ENCODE measurements around the gene MS4A18. TPM values are rescaled to one million over a fixed set of nuclear protein-coding genes. Genes with fewer than 3 reads are reported as not detected.
"Not testable (repeated sequence)": the region's sequence is repeated elsewhere in the genome, so short reads cannot be mapped to it uniquely, and the experiment has no call there.

MS4A18 gene
- total RNA-seq, 2 donors from 2014 or later: not detected

DNA sequence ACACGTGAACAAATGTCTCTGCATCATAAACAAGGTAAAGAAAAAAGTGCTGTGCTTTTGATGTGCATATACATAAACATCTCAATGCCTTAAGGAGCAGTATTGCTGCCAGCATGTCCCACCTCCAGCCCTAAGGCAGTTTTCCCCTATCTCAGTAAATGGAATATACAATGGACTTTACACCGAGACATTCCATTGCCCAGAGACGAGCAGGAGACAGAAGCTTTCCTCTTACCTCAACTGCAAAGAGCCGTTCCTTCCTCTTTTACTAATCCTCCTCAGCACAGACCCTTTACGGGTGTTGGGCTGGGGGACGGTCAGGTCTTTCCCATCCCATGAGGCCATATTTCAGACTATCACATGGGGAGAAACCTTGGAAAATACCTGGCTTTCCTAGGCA is 11.1 kb upstream of the MS4A18 start:
- H3K27me3 Mint-ChIP-seq: peaks cover 24% of the 10 kb centered on the region
- not testable (repeated sequence) for H3K9me3 Mint-ChIP-seq; H3K27ac Mint-ChIP-seq; H3K36me3 Mint-ChIP-seq (ENCODE audit: low read depth); H3K4me3 Mint-ChIP-seq; H3K4me1 Mint-ChIP-seq; ATAC-seq (replicated peaks)

DNA sequence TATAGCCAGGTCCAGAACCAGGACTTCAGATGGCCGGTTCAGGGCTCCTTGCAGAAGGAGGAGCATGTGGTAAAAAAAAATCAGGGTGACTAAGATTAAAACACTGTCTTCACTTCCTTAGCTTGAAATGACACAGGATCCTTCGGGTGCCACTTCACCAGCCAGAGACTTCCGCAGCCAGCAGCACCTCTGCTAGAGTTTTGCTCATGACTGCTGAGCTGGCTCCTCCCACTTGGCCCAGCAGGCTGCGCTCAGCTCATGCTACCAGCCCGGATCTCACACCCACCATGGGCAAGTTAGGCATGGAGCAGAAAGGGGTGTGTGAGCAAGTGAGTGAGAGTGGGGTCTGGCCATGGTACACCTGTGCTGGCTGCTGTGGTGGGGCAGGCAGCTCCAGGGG is 6.6 kb upstream of the MS4A18 start:
- no peaks in the 10 kb centered on the region for H3K36me3 Mint-ChIP-seq (ENCODE audit: low read depth)
- no peak overlapping the region for H3K27ac Mint-ChIP-seq
- no peak overlapping the region for H3K4me3 Mint-ChIP-seq
- H3K4me1 Mint-ChIP-seq: no peaks in the 10 kb centered on the region
- H3K27me3 Mint-ChIP-seq: peaks cover 35% of the 10 kb centered on the region
- H3K9me3 Mint-ChIP-seq: peaks cover 3% of the 10 kb centered on the region
- peak; percentile 71 for ATAC-seq (replicated peaks)

- peaks cover 33% of the 10 kb centered on the region for H3K27me3 Mint-ChIP-seq
- H3K4me3 Mint-ChIP-seq: no peak overlapping the region
- H3K36me3 Mint-ChIP-seq (ENCODE audit: low read depth): no peaks in the 10 kb centered on the region
- peaks cover 3% of the 10 kb centered on the region for H3K9me3 Mint-ChIP-seq
- H3K4me1 Mint-ChIP-seq: no peaks in the 10 kb centered on the region
- no peak overlapping the region for H3K27ac Mint-ChIP-seq
- ATAC-seq (replicated peaks): peak; percentile 81
These were observed 5.8 kb upstream of the MS4A18 start for GRCh38 chr11:60718524-60719316.

GRCh38 chr11:60719391-60719790 is 5.1 kb upstream of the MS4A18 start:
- Mint-ChIP-seq H3K4me1 (no peaks in the 10 kb centered on the region), H3K27me3 (peaks cover 36% of the 10 kb centered on the region), H3K9me3 (peaks cover 3% of the 10 kb centered on the region), H3K27ac (no peak overlapping the region), H3K36me3 (ENCODE audit: low read depth) (no peaks in the 10 kb centered on the region), H3K4me3 (no peak overlapping the region)
- ATAC-seq (replicated peaks): no peak

DNA sequence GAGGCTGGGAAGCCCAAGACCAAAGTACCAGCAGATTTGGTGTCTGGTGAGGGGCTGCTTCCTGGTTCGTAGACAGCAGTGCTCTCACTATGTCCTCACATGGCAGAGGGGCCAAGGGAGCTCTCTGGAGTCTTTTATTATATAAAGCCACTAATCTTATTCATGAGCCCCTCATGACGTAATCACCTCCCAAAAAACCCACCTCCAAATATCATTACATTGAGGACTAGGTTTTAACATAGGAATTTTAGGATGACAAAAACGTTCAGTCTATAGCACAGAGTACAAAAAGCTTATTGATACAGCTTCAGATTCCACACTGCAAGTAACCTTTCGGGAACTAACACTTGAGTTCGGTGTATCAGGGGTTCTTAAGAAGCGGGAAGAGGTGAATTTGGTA is 4.1 kb upstream of the MS4A18 start:
- peaks cover 33% of the 10 kb centered on the region for H3K27me3 Mint-ChIP-seq
- H3K27ac Mint-ChIP-seq: no peak overlapping the region
- no peak for ATAC-seq (replicated peaks)
- H3K4me3 Mint-ChIP-seq: no peak overlapping the region
- no peaks in the 10 kb centered on the region for H3K4me1 Mint-ChIP-seq
- no peaks in the 10 kb centered on the region for H3K36me3 Mint-ChIP-seq (ENCODE audit: low read depth)
- peaks cover 3% of the 10 kb centered on the region for H3K9me3 Mint-ChIP-seq

DNA sequence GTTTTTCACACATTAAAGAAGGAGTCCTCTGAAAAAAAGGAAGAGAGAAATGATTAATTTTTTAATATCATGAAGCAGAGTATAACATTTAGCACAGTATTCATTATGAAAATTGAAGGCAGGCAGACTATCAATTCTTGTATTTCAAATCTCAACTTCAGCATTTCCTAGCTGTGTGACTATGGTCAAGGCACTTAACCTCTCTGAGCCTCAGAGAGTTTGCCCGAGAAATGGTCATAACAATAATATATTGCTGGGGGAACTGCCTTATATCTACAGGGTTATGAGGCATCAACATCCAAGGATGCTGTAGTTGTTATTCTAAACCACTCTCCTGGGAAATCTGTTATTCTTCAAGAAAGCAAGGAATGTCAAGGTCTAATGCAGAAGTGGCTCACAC is 1.1 kb downstream of the MS4A18 start:
- no peak overlapping the region for H3K4me3 Mint-ChIP-seq
- H3K36me3 Mint-ChIP-seq (ENCODE audit: low read depth): no peaks in the 10 kb centered on the region
- no peak for ATAC-seq (replicated peaks)
- H3K27me3 Mint-ChIP-seq: peaks cover 19% of the 10 kb centered on the region
- no peaks in the 10 kb centered on the region for H3K9me3 Mint-ChIP-seq
- H3K4me1 Mint-ChIP-seq: no peaks in the 10 kb centered on the region
- no peak overlapping the region for H3K27ac Mint-ChIP-seq

DNA sequence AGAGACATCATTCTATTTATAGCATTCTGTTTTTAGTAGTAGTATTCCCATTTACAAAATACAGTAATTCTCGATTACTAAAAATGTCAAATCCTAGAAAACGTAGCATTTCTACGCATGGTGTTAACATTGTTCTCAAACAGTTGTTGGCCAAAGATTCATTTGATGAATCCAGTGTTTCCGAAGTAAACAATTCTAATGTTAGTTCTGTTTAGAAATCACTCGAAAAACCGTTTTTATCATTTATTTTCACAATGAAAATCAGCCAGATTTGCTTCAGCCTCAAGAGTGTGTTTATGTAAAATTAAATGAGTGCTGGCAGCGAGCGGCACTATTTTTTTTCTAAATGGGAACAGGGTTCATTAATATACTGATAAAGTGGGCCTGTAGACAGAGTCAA is 7.1 kb downstream of the MS4A18 start:
- no peaks in the 10 kb centered on the region for H3K4me1 Mint-ChIP-seq
- H3K27ac Mint-ChIP-seq: no peak overlapping the region
- no peaks in the 10 kb centered on the region for H3K9me3 Mint-ChIP-seq
- ATAC-seq (replicated peaks): no peak
- peaks cover 14% of the 10 kb centered on the region for H3K27me3 Mint-ChIP-seq
- H3K36me3 Mint-ChIP-seq (ENCODE audit: low read depth): no peaks in the 10 kb centered on the region
- no peak overlapping the region for H3K4me3 Mint-ChIP-seq

GRCh38 chr11:60734279-60734678 is 9.8 kb downstream of the MS4A18 start:
- ATAC-seq (replicated peaks): no peak
- Mint-ChIP-seq H3K27me3 (peaks cover 26% of the 10 kb centered on the region), H3K9me3 (no peaks in the 10 kb centered on the region), H3K4me1 (no peaks in the 10 kb centered on the region), H3K36me3 (ENCODE audit: low read depth) (no peaks in the 10 kb centered on the region), H3K4me3 (no peak overlapping the region), H3K27ac (no peak overlapping the region)

GRCh38 chr11:60739114-60739513 is 14.6 kb downstream of the MS4A18 start:
- no peak for ATAC-seq (replicated peaks)
- Mint-ChIP-seq H3K4me3 (no peak overlapping the region), H3K4me1 (no peaks in the 10 kb centered on the region), H3K9me3 (no peaks in the 10 kb centered on the region), H3K36me3 (ENCODE audit: low read depth) (no peaks in the 10 kb centered on the region), H3K27ac (no peak overlapping the region), H3K27me3 (peaks cover 35% of the 10 kb centered on the region)

DNA sequence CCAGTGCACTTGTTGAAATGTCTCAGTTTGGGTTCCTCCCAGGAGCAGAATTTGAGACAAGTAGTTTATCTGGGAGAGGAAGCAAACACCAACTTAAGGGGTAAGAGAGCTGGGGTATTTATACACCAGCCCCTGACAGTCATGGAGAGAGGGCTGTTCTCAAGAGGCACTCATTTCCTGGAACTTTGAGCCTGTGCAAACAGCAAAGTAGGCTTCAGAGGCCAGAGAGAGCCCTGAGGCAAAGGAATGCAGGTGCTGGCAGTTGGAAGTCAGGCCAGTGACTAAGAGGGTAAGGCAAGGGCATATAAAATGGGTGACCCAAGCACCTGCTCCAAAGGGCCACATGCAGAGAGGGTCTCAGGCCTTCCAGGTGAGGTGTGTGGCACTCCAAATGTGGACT is 16.1 kb downstream of the MS4A18 start:
- Mint-ChIP-seq H3K27ac (no peak overlapping the region), H3K4me1 (no peaks in the 10 kb centered on the region), H3K27me3 (peaks cover 39% of the 10 kb centered on the region), H3K36me3 (ENCODE audit: low read depth) (no peaks in the 10 kb centered on the region), H3K4me3 (no peak overlapping the region), H3K9me3 (no peaks in the 10 kb centered on the region)
- ATAC-seq (replicated peaks): no peak

GRCh38 chr11:60741421-60741820 is 16.9 kb downstream of the MS4A18 start:
- no peaks in the 10 kb centered on the region for H3K9me3 Mint-ChIP-seq
- no peaks in the 10 kb centered on the region for H3K4me1 Mint-ChIP-seq
- H3K36me3 Mint-ChIP-seq (ENCODE audit: low read depth): no peaks in the 10 kb centered on the region
- H3K27ac Mint-ChIP-seq: no peak overlapping the region
- no peak for ATAC-seq (replicated peaks)
- peaks cover 39% of the 10 kb centered on the region for H3K27me3 Mint-ChIP-seq
- H3K4me3 Mint-ChIP-seq: no peak overlapping the region

GRCh38 chr11:60743058-60743457 is 18.5 kb downstream of the MS4A18 start:
- Mint-ChIP-seq H3K4me1 (peaks cover 5% of the 10 kb centered on the region), H3K27me3 (peaks cover 35% of the 10 kb centered on the region), H3K27ac (no peak overlapping the region), H3K36me3 (ENCODE audit: low read depth) (no peaks in the 10 kb centered on the region), H3K4me3 (no peak overlapping the region), H3K9me3 (no peaks in the 10 kb centered on the region)
- ATAC-seq (replicated peaks): no peak

GRCh38 chr11:60744114-60744513 is 19.6 kb downstream of the MS4A18 start:
- Mint-ChIP-seq H3K9me3 (no peaks in the 10 kb centered on the region), H3K4me1 (peaks cover 5% of the 10 kb centered on the region), H3K4me3 (no peak overlapping the region), H3K27me3 (peaks cover 25% of the 10 kb centered on the region), H3K36me3 (ENCODE audit: low read depth) (no peaks in the 10 kb centered on the region), H3K27ac (no peak overlapping the region)
- ATAC-seq (replicated peaks): no peak

DNA sequence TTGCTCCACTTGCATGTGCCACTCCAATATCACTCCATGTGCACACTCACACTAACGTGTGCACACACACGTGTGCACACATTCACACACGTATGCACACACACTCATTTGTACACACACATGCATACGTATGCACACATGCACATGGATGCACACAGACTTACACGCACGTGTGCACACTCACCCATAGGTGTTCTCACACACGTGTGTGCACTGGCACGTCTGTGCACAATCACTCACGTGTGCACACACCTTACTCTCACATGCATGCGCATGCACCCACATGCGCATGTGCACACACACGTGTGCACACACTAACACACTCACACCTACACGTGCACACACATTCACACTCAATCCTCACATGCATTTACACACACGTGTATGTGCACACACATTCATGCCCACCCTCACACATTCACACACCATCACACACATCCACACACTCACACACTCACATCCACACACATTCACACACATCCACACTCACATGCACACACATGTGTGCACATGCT is 22.9 kb downstream of the MS4A18 start:
- Mint-ChIP-seq H3K4me1 (peaks cover 5% of the 10 kb centered on the region), H3K36me3 (ENCODE audit: low read depth) (no peaks in the 10 kb centered on the region), H3K27ac (no peak overlapping the region), H3K4me3 (no peak overlapping the region), H3K9me3 (no peaks in the 10 kb centered on the region), H3K27me3 (peaks cover 34% of the 10 kb centered on the region)
- no peak for ATAC-seq (replicated peaks)

- no peak overlapping the region for H3K27ac Mint-ChIP-seq
- no peak overlapping the region for H3K4me3 Mint-ChIP-seq
- no peaks in the 10 kb centered on the region for H3K9me3 Mint-ChIP-seq
- peaks cover 39% of the 10 kb centered on the region for H3K27me3 Mint-ChIP-seq
- H3K4me1 Mint-ChIP-seq: peaks cover 5% of the 10 kb centered on the region
- H3K36me3 Mint-ChIP-seq (ENCODE audit: low read depth): no peaks in the 10 kb centered on the region
- ATAC-seq (replicated peaks): no peak
These were observed 23.7 kb downstream of the MS4A18 start for GRCh38 chr11:60748225-60748624.

All from activated T-helper 17 cell treated with anti-CD3 and anti-CD28 coated beads, Interleukin-2, amount 50 U/mL, for 72 hours (primary cell).